Kidney glomerular epithelial cell (primary cell): ENCODE measurements around the gene NTNG2.
A peak's percentile ranks its signal among the peaks of the same experiment; 100 is the strongest.

ENCODE experiments used
- DNase-seq: peaks from one replicate; lab custom pipeline; 2025; lab: John Stamatoyannopoulos, UW

Gene NTNG2

DNA sequence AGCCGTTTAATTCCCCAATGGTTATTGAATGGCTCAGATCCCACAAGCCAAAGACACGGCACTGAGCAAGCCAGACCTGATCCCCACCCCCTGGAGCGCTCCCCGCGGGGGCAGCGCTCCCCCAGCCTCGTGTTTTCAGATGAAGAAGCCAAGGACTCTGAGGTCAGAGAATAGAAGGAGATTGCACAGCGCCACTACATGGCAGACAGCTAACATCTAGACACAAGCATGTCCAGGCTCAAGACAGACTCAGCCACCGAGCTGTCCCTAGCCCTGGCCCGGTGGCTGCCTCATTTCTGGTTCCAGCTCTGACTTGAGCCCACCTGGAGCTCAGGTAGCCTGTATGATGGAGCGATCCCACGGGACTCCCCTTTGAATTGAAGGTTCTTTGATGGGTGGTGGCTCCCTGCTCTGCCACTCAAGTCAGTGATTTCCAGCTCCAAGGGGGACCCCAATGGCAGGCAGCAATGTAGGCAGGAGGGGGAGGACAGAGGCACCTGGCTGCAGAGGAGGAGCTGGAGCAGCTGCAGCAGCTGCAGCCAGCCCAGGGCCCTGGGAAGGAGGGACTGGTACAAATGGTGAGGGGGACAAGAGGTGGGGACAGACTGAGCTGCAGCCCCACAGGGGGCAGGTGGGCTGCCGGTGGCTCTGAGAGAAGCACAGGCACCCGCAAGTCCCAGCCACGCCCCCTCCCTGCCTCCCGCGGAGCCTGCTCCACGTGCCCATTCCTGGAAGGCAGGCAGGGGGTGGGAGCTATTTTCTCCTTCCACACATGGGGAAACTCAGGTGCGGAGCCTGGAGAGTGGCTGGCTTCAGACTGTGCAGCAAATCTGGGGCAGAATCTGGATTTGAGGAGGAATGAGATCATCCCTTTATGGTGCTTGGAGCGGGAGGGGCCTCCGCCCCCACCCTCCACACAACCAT is 40.2 kb downstream of the NTNG2 start:
- DNase-seq = no peak

DNA sequence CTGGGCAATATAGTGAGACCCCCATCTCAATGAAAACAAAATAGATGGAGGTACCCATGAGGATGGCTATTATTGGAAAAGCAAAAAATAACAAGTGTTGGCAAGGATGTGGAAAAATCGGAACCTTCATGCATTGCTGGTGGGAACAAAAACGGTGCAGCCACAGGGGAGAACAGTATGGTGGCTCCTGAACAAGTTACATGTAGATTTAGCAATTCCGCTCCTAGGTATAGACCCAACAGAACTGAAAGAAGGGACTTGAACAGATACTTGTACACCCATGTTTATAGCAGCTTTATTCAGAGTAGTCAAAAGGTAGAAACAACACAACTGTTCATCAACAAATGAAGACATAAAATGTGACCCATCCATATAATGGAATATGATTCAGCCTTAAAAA is 43.0 kb downstream of the NTNG2 start:
- no peak for DNase-seq

DNA sequence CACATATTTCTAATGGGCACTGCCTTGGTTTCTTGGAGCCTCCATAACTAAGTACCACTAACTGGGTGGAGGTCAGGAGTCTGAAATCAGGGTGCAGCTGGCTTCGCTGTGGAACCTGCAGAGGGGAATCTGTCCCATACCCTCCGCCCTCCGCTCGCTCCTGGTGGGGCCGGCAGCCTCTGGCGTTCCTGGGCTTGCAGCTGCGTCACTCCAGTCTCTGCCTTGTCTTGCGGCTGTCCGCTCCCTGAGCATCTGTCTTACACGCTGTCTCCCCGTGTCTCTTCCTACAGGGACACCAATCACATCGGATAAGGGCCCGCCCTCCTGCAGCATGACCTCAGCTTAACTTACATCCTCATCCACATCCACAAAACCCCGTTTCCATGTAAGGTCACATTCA is 45.4 kb downstream of the NTNG2 start:
- DNase-seq = no peak

DNA sequence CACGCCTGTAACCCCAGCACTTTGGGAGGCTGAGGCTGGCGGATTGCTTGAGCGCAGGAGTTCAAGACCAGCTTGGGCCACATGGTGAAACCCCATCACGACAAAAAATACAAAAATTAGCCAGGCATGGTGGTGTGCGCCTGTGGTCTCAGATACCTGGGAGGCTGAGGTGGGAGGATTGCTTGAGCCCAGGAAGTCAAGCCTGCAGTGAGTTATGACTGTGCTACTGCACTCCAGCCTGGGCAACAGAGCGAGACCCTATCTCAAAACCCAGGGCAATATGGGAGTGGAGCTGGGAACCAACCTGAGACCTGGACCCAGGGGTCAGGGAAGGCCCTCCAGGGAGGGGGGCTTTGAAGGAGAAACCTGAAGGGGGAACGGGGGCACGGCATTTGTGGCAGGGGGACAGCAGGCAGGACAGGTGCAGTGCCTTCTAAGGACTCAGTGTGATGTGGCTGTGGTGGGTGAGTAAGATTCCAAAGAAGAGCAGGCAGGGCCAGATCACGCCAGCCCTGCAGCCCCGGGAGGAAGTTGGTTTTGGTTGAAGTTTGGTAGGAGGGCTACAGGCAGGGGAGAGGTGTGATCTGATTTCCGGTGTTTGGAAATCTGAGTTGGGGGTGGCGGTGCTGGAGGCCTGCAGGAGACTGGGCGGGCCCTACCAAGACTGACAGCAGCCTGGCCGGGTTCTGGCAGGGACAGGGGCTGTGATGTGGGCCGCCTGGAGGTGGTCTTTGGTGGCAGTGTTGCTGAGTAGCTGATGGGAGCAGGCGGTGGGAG is 46.2 kb downstream of the NTNG2 start:
- no peak for DNase-seq

DNA sequence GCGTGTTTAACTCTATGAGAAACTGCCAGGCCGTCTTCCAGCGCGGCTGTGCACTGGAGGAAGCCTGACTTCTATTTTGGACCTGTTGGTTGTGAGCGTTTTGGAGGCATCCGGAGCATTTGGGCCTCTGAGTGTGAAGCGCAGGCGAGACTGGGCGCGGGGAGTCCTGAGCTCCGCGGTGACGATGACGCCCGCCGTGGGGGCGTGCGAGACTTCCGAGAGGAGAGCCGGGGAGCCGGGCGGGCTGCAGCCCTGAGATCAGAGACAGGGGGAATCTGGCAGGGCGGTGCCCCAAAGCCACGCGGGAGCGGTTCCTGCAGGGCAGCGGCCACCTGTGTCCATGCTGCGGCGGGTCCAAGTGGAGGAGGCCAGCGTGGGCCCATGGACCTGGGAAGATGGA is 47.4 kb downstream of the NTNG2 start:
- no peak for DNase-seq

DNA sequence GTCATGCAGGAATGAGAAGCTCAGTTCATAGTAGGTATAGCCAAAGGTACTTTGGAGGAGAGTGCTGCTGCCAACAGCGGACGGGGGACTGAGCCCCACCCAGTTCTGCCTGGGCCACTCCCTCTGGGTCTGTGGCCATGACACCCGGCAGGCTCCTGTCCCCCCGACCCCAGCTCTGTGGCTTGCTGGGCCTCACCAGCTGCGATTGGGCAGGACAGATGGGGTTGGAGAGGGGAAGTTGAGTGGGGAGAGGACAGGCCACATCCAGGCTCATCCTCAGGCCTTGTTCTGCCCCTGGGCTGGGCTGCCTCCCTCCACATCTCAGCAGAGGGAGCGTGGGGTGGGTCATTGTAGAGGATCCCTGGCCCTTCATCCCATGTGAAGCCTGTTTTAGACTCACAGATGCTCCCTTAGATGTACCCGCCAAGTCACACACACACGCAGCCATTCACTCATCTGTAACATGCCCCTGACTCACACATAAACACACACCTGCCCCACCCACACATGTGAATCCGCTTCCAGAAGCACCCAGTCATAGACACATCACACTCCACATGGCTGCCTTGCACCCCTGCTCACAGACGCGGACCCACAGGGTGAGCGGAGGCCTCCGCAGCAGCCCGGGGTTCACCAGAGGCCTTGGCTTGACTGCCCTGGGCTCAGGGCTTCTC is 48.8 kb downstream of the NTNG2 start:
- peak; percentile 52 for DNase-seq

DNA sequence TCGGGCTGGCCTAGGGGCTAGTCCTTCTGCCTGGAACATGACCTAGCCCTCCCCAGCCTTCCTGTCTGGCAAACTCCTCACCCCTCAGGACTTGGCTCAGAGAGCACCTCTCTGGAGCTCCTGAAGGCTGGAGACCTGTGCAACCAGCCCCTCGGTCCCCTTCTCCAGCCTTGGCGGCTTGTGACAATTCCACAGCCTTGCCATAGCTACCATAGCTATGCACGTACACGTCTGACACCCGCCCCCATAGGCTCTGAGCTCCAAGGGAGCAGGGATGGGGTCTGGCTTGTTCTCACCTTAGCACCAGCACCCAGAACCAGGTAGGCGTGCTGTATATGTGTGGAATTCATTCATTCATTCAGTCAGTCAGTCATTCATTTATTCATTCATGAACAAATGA is 49.7 kb downstream of the NTNG2 start:
- DNase-seq = no peak

DNA sequence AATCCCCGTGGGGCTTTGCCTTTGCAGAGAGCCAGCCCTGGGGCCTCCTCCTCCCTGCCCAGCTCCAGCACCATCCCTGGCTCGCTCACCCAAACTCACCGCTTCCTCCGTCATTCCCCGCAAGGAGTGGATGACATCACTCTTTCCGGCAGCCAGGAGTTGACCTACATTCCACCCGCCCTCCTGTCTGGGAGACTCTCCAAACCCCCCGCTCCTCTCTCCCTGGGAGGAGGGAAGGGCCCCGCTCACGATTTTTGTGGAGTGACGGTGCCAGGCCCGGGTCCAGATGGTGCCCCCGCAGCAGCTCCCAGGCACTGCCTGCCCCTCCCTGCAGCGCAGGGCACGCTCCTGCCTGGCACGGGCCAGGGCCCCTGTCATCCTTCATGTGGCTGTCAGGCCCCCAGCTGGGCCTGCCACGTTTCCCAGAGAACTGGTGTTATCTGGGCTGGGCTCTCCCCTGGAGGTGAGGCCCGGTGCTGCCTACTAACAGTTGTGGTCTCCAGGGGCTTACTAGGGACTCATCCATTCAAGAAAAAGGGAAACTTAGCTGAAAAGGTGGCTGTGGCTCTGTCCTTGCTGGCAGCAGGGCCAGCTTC is 52.3 kb downstream of the NTNG2 start:
- DNase-seq = peak; percentile 66

DNA sequence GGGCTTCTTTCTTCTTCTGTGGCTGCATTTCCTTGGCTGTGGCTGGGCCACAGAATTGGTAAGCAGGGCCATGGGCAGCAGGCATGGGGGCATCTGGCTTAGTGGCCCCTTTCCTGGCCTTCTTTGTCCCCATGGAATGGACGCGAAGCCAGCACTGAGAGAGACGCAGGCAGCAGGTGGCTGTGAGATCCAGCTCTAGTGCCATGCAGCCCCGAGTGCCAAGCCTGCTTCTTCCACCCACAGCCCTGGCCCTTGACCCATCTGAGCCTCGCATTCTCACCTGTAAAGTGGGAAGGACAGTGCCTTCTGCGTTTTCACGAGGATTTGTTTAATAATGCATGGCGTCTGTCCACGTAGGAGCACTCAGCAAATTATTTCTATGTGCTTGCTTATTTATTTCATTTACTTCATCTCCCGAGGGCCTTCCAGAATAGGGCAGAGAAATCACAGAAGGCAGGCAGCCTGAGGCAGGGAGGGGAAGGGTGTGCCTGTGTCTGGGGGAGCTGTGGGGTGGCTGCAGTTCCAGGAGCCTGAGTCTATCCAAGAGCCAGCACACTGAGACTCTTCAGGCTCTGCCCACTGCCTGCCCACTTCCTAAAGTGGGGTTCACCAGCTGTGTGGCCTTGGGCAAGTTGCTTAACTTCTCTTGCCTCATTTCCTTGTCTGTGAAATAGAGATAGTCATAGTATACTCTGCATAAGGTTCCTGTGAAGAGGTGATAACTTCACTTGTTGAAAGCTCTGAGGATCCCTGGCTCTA is 55.2 kb downstream of the NTNG2 start:
- DNase-seq = no peak

DNA sequence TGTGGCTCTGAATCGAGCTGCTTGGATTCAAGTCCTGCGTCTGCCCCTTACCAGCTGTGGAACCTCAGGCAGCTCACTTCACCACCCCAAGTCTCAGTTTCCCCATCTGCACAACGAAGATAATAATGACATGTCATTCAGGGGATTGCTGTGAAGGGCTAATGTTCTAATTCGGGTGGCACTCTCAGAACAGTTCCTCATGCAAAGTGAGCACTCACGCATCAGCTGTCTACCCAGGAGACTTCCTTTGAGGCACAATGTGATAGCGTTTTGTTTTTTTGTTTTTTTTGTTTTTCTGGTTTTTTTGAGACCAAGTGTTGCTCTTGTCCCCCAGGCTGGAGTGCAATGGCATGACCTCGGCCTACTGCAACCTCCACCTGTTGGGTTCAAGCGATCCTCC is 56.4 kb downstream of the NTNG2 start:
- DNase-seq = no peak

DNA sequence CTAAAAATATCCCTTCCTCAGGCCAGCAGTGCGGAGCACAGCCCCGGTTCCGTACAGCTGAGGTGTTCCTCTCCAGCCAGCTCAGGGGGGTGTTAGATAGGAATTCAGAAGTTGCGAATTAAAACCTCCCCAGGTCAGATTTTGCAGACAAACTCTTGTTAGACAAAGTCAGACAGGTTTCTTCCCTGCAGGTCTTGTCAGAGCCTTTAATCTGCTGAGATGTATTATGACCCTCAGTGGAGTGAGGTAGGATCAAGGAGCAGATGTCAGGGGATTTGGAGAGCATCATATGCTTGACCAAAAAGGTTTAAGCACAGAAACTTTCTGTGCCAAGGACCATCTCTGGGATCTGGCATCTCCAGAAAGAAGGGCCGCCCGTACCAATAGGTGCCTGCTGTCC is 60.1 kb downstream of the NTNG2 start:
- no peak for DNase-seq

DNA sequence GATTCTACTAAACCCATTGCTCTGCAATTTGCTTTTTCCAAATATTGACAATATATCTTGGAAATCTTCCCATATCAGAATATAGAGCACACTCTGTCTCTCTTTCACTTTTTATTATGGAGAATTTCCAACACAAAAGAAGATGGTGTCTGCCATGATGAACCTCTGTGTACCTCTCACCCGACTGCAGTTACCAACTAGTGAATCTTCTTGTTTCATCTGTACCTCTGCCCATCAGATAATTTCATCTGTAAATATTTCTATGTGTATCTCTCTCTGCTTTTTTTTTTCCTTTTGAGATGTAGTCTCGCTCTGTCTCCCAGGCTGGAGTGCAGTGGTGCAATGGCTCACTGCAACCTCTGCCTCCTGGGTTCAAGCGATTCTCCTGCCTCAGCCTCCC is 62.8 kb downstream of the NTNG2 start:
- DNase-seq = no peak

DNA sequence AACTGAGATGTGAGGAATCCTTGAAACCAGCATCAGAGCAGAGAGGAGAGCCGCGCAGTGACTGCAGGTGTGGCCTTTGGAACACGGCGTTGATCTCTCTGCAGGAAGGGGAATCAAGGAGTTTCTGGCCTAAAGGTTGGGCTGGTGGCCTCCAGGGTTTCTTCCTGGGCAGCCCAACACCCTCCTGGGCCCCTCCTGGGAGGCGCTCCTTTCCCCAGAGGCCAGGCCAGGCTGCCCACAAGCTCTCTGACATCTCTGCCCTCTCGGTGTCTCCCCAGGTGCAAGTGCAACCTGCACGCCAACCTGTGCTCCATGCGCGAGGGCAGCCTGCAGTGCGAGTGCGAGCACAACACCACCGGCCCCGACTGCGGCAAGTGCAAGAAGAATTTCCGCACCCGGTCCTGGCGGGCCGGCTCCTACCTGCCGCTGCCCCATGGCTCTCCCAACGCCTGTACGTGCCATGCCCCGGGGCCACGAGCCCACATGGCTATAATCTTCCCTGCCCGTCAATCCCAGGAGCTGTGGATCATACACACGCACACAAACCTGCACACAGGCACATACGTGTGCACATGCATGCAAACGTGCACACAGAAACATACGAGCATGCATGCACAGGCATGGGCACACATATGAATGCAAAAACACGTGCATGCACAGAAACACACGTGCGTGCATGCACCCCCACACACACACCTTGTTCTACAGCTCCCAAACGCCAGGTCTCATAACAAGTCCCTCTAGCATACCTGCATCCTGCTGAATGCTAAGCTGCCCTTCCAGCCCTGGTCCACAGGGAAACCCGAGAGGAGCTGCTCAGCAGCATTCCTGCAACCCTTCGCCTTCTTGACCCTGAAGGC is 64.9 kb downstream of the NTNG2 start:
- no peak for DNase-seq

DNA sequence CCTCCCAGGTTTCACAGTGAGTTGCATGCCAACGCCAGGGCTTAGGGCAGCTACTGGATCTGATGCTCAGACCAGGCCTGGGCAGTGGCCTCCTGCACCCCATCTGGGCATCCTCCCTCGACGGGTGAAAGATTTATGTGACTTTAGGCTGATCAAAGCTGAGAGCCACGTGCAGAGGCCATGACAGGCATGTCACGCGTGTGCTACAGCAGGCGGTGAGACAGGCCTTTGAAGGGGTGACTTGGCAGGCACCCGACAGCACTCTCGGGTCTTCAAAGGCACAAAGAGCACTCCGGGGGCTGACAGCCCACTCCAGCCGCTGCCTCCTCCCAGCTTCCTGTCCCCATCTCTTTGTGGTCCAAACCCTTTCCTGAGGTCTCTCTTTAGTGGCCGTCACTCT is 66.2 kb downstream of the NTNG2 start:
- DNase-seq = no peak

DNA sequence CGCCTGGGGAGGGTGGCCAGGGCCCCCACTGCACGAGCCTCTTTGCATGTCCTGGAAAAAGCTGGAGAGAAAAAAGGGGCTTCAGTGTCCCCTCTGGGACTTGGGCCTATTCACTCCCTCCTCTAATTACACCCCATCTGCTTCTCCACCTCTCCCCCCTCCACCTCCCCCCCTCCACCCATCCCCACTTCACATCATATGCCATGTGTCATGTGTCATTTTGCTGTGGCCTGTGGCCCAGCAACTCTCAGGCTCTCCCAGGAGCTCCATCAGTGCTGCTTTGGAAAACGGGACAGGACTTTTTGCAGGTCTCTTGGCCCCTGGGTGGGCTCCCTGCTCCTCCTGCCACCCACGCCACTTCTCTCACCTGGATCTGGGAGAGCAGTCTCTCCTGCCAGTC is 68.7 kb downstream of the NTNG2 start:
- DNase-seq = no peak

DNA sequence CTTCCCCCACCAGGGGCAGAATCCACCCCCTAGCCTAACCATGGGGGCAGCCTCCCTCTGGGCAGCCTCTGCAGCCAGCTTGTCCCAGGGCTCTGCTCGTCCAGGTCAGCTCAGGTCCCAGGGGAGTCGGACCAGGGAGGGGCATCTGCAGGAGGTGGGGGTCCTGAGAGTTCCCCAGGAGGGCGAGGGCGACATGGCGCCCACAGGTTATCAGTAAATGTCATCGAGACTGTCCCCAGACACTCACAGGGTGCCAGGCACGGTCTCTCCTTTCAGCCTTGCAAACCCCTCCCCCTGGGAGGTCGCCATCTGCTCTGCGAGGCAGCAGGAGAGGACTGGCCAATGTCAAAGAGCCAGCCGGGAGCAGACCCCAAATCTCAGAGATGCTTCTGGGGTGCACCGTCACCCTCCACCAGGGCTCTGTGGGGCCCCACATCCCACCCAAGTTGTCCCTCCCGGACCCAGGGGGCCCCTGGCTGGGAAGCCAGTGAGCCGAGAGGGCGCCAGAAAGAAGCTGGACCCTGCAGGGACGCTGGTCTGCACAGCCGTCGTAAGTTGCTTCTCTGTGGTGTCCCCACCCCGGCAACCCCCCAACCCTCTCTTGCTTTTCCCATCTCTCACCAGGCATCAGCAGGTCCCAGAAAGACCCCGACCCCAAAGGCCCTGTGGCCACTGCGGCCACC is 69.3 kb downstream of the NTNG2 start:
- no peak for DNase-seq

DNA sequence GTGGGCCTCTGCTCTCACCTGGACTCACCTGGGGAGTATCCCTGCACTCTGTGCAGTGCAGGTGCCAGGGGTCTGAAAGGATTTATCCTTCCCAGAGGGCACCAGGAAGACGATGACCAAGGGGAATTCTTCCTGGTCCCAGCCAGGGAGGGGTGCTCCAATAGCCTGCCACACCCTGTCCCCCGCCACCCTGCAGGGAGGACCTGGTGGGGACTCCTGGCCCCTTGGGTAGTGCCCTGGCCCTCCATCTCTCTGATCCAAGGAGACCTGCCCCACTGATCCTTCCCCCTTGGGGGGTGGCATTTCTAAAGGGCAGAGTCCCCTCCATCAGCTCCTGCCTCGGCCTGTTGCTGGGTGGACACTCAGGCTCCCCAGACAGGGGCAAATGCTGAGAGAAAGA is 70.7 kb downstream of the NTNG2 start:
- no peak for DNase-seq

DNA sequence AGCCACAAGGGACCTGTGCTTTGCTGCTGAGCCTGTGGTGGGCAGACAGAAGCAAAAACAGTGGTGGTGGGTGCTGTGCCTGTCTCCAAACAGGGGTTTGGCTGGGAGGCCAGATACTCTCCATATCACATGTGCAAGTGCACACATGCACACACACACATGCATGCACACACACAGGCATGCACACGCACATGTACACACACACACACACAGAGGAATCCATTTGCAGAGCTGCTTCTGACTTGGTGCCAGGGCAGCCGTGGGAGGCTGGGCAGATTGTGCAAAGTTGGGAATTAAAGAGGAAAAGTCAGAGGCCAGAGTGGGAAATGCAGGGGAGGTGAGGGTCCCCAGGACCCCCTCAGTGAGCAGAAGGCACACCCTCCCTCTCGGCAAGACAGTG is 71.3 kb downstream of the NTNG2 start:
- DNase-seq = no peak

DNA sequence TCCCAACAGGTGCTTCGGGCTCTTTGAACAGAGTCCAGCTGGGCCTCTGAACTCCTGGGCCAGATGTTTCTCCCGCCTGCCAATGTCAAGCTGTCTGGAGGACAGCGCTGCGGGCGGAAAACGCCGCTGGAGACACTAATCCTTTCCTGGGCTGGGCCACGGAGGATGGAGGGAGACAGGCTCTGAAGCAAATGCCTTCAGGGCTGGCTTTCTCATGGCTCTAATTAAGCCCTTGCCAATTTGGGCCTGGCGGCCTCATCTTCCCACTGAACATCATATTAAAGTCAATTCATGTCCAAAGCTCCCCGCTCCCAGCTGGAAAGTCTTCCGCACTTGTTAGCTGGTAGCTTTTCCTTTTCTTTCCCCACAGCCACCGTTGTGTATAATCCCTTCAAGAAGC is 72.7 kb downstream of the NTNG2 start:
- no peak for DNase-seq

DNA sequence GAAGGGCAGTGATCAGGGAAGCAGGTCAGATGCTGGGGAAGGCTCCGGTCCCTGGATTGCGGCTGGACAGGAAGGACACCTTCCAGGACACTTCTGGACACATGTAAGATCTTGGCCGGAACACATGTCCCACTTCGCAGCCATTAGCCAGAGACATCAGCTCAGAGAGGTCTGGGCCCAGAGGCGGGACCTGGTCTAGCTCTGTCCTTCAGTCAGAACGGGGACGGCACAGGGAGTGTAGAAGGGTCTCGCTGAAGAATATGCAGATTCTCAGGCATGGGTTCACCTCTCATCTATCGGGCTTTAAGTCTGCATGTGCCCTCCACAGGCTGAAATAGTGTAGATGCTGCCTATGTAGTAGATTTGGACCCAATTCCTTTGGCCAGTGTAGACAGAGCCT is 73.3 kb downstream of the NTNG2 start:
- DNase-seq = no peak
